Spleen (tissue), 11 donors: ENCODE data around the gene BUD31. TPM values are rescaled to one million over a fixed set of nuclear protein-coding genes. Genes with fewer than 3 reads are reported as not detected.

Source experiments
- DNase-seq: peaks from one replicate; pipeline ENCODE4 v3.0.0-alpha.2; 2020
- H3K27ac ChIP-seq, 8 donors: fragments of 200-600 bp; sonication (generic) in 7 of 8; 1 replicate in 4 of 8; 2 replicates in 4 of 8; pipeline versions ENCODE4 v1.5.0 to v1.8.0; 2016 to 2021; ENCODE audit warnings: inconsistent platforms in 4 of 8, mild to moderate bottlenecking in 4 of 8, moderate library complexity in 1 of 8
- H3K27me3 ChIP-seq, 7 donors: fragments of 200-600 bp; sonication (generic) in 6 of 7; replicated peaks in 1 of 7; 1 replicate in 4 of 7; 2 replicates in 3 of 7; pipeline versions ENCODE4 v1.5.0 to v1.8.0; 2016 to 2021; ENCODE audit warnings: inconsistent platforms in 3 of 7, mild to moderate bottlenecking in 1 of 7
- H3K36me3 ChIP-seq, 6 donors: fragments of 200-600 bp; sonication (generic) in 5 of 6; 1 replicate in 4 of 6; 2 replicates in 2 of 6; pipeline versions ENCODE4 v1.5.0 to v1.8.0; 2016 to 2021; ENCODE audit warnings: inconsistent platforms in 2 of 6
- H3K4me1 ChIP-seq, 6 donors: fragments of 200-600 bp; sonication (generic) in 5 of 6; 1 replicate in 3 of 6; 2 replicates in 3 of 6; pipeline versions ENCODE4 v1.5.0 to v1.8.0; 2016 to 2021; ENCODE audit warnings: inconsistent platforms in 3 of 6
- H3K4me3 ChIP-seq, 8 donors: fragments of 200-600 bp; sonication (generic) in 7 of 8; 1 replicate in 4 of 8; 2 replicates in 4 of 8; pipeline versions ENCODE4 v1.5.0 to v1.8.0; 2016 to 2021; ENCODE audit warnings: inconsistent platforms in 4 of 8, mild to moderate bottlenecking in 4 of 8, moderate library complexity in 2 of 8
- H3K9me3 ChIP-seq, 8 donors: fragments of 200-600 bp; sonication (generic) in 7 of 8; 1 replicate in 4 of 8; 2 replicates in 4 of 8; pipeline versions ENCODE4 v1.5.0 to v1.8.0; 2016 to 2021; ENCODE audit warnings: inconsistent platforms in 4 of 8
- CTCF ChIP-seq, 11 experiments: fragments of 200-600 bp in 7 of 11; fragments of 450-650 bp in 4 of 11; sonication (generic) in 4 of 11; IDR thresholded peaks in 8 of 11; conservative IDR thresholded peaks in 3 of 11; 1 replicate in 7 of 11; 2 replicates in 4 of 11; pipeline versions ENCODE4 v1.4.0 to v1.8.0; 2016 to 2021; ENCODE audit warnings: antibody characterized with exemption in 11 of 11, inconsistent platforms in 4 of 11, mild to moderate bottlenecking in 1 of 11
- POLR2A ChIP-seq, 3 donors: fragments of 450-650 bp; IDR thresholded peaks; one replicate each; pipeline ENCODE4 v1.5.1; 2017; ENCODE audit warnings: antibody characterized with exemption in 3 of 3, mild to moderate bottlenecking in 1 of 3
- POLR2AphosphoS5 ChIP-seq, 3 donors: sonication (generic); formaldehyde crosslinking; IDR thresholded peaks; one replicate each; pipeline ENCODE4 v1.5.1; 2017; ENCODE audit warnings: antibody characterized with exemption in 3 of 3
- WGBS, 5 donors: extraction: QIAGEN DNeasy Blood & Tissue Kit in 3 of 5; methylation state at CpG; one replicate each; pipeline versions ENCODE4 v1.1.5 to v1.1.7; 2013 to 2018; 5-methylcytosine and 5-hydroxymethylcytosine counted together
- intact Hi-C: fragments of 100-400 bp; cut with DNase I; formaldehyde crosslinking; loops from one replicate; pipeline ENCODE4 v1.15.0; 2023; ENCODE audit warnings: low total_unique reads
- polyA plus RNA-seq, 3 donors: library from polyadenylated mRNA; stranded (reverse); fragments of 200-250 nt; gene quantifications; one replicate each; pipeline ENCODE4 v1.2.1, GENCODE V29; 2013
- total RNA-seq, 7 donors: library from RNA; depleted of rRNA in 3 of 7; stranded (reverse); fragments of >200 nt in 3 of 7; fragmentation: NEBNext Ultra II Directional in 4 of 7; extraction: Animal tissue kit (Norgen Biotek cat#: 25700) in 4 of 7; gene quantifications; one replicate each; pipeline versions ENCODE4 v1.1.0 to v1.2.1, GENCODE V29; 2016 to 2021
- donor health status: healthy with polysubstance abuse.
- donor health status: DM: no; HTN: no; CAD: no; lungs with moderate emphysema.
- donor health status: DM: no; HTN: no; CAD: no.
- donor health status: Bipolar disorder and iron deficiency.
- donor health status: healthy.
- donor health status: DM: no; HTN: no; CAD: no.
- donor health status: DM: yes; HTN: yes; CAD: no.

The BUD31 gene
- total and polyA plus RNA-seq, 10 donors = 48.4 to 124 (median 71.0) TPM

- peaks cover 0 to 67% (median 61%) of the 10 kb centered on the region in 6 donors for H3K36me3 ChIP-seq
- DNase-seq = no peak
- 91 to 98% (median 93%) methylated on average over 5 of the region's 5 CpGs for WGBS, 5 donors
Measured at GRCh38 chr7:99403764-99404163, 5.0 kb upstream of the BUD31 start.

GRCh38 chr7:99404235-99404976 is 4.4 kb upstream of the BUD31 start:
- intact Hi-C loops = no loop called here
- 86 to 91% (median 87%) methylated on average over 13 to 18 of the region's 18 CpGs for WGBS, 5 donors
- Histone ChIP-seq H3K27me3 (no peaks in the 10 kb centered on the region), H3K36me3 (peaks cover 0 to 61% (median 55%) of the 10 kb centered on the region in 6 donors), H3K27ac (peak overlapping the region in 1 of 8 donors; percentile 59), H3K9me3 (no peaks in the 10 kb centered on the region), H3K4me1 (peaks cover 18 to 50% (median 36%) of the 10 kb centered on the region in 6 donors), H3K4me3 (no peak overlapping the region)
- no peak for DNase-seq
- TF ChIP-seq POLR2AphosphoS5 (IDR thresholded peaks at IDR 0.05) (peak in 1 of 3 donors; percentile 47), CTCF (IDR thresholded peaks at IDR 0.05 in 8 of 11, conservative IDR thresholded peaks at IDR 0.05 in 3 of 11) (no peak)

More at GRCh38 chr7:99403764-99404163, 5.0 kb upstream of the BUD31 start:
- peaks cover 18 to 48% (median 35%) of the 10 kb centered on the region in 6 donors for H3K4me1 ChIP-seq
- H3K27me3 ChIP-seq = no peaks in the 10 kb centered on the region
- no peaks in the 10 kb centered on the region for H3K9me3 ChIP-seq
- H3K4me3 ChIP-seq = no peak overlapping the region
- peak overlapping the region in 1 of 8 donors; percentile 59 for H3K27ac ChIP-seq
- TF ChIP-seq POLR2AphosphoS5 (IDR thresholded peaks at IDR 0.05) = peak in 1 of 3 donors; percentile 34
- no peak for TF ChIP-seq POLR2A (IDR thresholded peaks at IDR 0.05)
- intact Hi-C loops = no loop called here

GRCh38 chr7:99404977-99405320 is 3.8 kb upstream of the BUD31 start:
- peak overlapping the region in 1 of 8 donors; percentile 59 for H3K27ac ChIP-seq
- H3K36me3 ChIP-seq = peaks cover 0 to 56% (median 50%) of the 10 kb centered on the region in 6 donors
- no peaks in the 10 kb centered on the region for H3K9me3 ChIP-seq
- intact Hi-C loops = loop anchor here (5.0 kb wide), 1 partner anchor 33 kb away; the partner anchor contains the start of gene ARPC1B
- H3K27me3 ChIP-seq = no peaks in the 10 kb centered on the region
- no peak overlapping the region for H3K4me3 ChIP-seq
- TF ChIP-seq CTCF (IDR thresholded peaks at IDR 0.05 in 8 of 11, conservative IDR thresholded peaks at IDR 0.05 in 3 of 11) (no peak), POLR2AphosphoS5 (IDR thresholded peaks at IDR 0.05) (no peak), POLR2A (IDR thresholded peaks at IDR 0.05) (no peak)
- no peak for DNase-seq
- WGBS, 5 donors = 88 to 95% (median 93%) methylated on average over 10 of the region's 10 CpGs
- peaks cover 23 to 55% (median 42%) of the 10 kb centered on the region in 6 donors for H3K4me1 ChIP-seq

GRCh38 chr7:99406557-99406956 is 2.2 kb upstream of the BUD31 start:
- Histone ChIP-seq H3K36me3 (peaks cover under 1 to 55% (median 47%) of the 10 kb centered on the region in 6 donors), H3K4me3 (peak overlapping the region in 1 of 8 donors; percentile 100)
- intact Hi-C loops = loop anchor here (5.0 kb wide), 1 partner anchor 34 kb away; the partner anchor contains the start of gene ARPC1B

More at GRCh38 chr7:99406557-99406956, 2.2 kb upstream of the BUD31 start:
- Histone ChIP-seq H3K27me3 (no peaks in the 10 kb centered on the region), H3K27ac (peak overlapping the region in 3 of 8 donors; percentile 16 to 96 (median 51)), H3K4me1 (peaks cover 32 to 71% (median 53%) of the 10 kb centered on the region in 6 donors), H3K9me3 (no peaks in the 10 kb centered on the region)
- TF ChIP-seq POLR2A (IDR thresholded peaks at IDR 0.05) (no peak), POLR2AphosphoS5 (IDR thresholded peaks at IDR 0.05) (no peak), CTCF (IDR thresholded peaks at IDR 0.05 in 8 of 11, conservative IDR thresholded peaks at IDR 0.05 in 3 of 11) (no peak)
- 14 to 62% (median 53%) methylated on average over 1 of the region's 1 CpG for WGBS, 5 donors
- no peak for DNase-seq
